GM18858 (cell line): ENCODE data around the gene ZNF385A.

Experiments
- ATAC-seq: cut with Tn5 transposase; IDR thresholded peaks from one replicate; pipeline ENCODE4 v1.9.1; 2021; ENCODE audit not compliant: unreplicated experiment

Gene ZNF385A

DNA sequence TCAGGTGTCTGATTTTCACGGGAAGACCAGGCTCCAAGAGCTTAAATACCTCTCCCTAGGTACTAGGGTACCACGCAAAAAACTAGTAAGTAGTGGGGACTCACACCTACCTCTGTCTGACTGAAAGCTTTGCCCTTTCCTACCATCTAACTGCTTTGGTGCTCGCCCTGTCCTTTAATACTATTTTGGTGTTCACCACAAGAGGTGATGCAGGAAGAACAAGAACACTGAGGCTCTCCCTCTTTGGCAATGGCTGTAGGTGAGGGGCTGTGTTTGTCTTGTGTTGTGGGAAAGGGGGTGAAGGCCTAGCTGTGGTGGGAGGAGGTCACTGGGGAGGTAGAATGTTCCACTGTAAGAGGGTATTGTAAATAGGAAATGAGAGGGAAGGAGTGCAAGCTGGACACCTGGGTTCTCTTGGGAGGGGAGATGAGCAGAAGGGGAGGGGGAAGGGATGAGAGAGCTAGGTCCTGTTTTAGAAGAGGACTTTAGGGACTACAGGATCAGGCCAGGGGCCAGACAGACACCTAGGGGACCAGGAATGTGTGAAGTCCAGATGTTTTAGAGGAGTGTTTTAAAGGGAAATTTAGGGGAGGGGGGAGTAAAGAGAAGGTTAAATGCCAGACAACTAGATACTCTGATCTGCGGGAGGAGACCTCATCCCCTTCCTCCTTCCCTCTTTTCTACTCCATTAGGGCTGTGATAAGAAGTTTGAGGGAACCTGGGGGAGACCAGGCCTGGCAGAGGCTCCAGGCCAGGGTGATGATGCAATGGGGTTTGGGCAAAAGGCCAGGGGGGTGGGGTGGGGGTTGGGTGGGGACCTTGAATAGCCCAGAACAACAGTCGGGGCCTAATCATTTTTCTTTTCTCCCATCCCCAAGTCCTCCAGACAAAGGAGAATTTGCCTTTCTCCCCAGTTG is 32.4 kb upstream of the ZNF385A start:
- ATAC-seq, result no peak

- no peak for ATAC-seq
Observed at GRCh38 chr12:54415221-54415929, 30.8 kb upstream of the ZNF385A start.

GRCh38 chr12:54413284-54414190 is 29.0 kb upstream of the ZNF385A start:
- ATAC-seq, result no peak

DNA sequence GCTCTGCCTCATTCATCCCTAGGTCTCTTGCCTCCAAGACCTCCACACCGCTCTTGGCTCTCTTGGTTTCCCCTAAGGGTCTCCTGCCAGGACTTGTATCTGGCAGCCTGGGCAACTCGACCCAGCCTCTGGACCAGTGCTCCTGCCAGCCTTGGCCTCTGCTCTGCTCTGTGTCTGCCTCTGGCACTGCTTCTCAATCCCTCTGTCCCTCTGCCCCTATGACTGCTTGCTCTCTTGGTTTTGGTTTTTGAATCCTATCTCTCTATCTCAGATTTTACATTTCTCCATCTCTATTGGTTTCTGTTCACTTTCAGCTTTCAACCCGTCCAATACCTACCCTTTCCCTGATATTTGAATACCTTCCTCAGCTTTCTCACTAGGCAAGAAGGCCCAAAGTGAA is 28.3 kb upstream of the ZNF385A start:
- no peak for ATAC-seq

DNA sequence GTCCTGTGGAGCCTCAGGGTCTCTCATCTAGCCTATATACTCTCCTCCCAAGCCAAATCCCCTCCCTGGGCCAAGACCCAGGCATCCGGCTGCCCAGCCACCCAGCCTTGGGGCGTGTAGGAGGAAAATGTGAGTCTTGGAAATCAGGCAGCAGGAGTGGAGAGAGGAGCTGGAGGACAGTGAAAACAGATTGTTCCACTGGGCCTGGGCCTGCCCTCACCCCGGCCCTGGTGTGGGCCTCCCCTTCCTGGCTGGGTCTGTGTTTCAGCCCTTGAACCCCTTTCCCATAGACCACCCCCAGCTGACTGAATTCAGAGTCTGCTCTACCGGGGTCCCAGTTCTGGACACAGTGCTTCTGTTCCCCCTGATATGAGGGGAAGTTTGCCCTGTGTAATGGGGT is 27.8 kb upstream of the ZNF385A start:
- no peak for ATAC-seq

- no peak for ATAC-seq
Observed at GRCh38 chr12:54411391-54412241, 27.1 kb upstream of the ZNF385A start.

DNA sequence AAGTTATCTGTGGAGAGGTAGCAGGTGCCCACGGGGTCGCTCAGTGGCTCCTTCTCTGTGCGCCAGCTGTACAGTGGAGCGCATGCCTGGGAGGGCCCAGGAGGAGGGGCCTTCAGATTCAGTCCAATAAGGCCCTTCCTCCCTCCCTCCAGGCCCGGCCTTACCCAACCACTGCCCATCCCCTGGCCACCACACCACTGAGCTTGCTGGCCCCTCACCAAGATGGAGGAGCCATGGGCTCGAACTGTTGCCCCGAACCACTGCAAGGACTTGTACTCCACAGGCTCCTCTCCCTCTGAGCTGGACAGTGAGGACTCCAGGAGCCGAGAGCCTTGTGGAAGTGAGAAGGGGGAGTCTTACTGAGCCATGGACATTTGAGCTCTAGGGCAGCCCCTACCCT is 24.7 kb upstream of the ZNF385A start:
- no peak for ATAC-seq

GRCh38 chr12:54407183-54407905 is 22.8 kb upstream of the ZNF385A start:
- no peak for ATAC-seq

DNA sequence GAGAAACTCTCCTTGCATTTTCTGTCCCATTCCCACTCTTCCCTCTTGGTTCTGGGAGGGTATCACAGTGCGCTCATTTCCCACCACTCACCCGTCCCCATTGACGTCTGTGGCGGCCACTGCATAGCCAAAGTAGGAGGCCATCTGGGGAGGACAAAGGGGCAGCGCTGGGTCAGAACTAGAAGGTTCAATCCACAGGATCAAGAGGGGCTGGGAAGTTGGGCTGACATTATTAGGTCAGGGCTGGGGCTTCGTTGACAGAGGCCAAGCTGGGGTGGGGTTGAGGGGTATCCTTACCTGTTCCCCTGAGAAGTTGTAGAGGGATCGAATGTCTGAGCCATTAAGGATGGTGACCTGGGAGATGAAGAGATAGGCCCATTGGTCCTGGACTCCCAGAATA is 21.0 kb upstream of the ZNF385A start:
- ATAC-seq, result no peak

- ATAC-seq, result no peak
Observed at GRCh38 chr12:54405106-54405505, 20.6 kb upstream of the ZNF385A start.

- no peak for ATAC-seq
Observed at GRCh38 chr12:54404061-54405004, 19.8 kb upstream of the ZNF385A start.

DNA sequence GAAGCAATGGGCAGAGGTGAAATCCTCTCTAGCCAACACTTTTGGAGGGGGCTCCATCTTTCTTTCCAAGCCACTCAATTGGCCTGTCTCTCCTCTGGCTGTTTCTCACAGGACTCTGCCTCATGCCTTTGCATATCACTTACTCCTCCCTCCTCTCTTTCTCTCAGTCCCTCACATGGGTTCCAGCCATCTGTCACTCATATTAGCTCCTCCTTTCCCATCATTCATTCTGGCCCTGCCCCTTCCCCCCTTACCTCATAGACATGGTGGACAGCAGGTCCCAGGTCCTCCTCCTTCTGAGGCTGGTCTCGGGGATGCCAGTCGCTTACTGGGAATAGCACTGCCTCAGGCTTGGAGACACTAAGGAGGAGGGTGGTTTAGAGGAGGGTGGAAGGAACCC is 16.6 kb upstream of the ZNF385A start:
- no peak for ATAC-seq

GRCh38 chr12:54398995-54399793 is 14.7 kb upstream of the ZNF385A start:
- ATAC-seq, result no peak

GRCh38 chr12:54398218-54398617 is 13.7 kb upstream of the ZNF385A start:
- ATAC-seq, result no peak

GRCh38 chr12:54397157-54397556 is 12.6 kb upstream of the ZNF385A start:
- no peak for ATAC-seq

DNA sequence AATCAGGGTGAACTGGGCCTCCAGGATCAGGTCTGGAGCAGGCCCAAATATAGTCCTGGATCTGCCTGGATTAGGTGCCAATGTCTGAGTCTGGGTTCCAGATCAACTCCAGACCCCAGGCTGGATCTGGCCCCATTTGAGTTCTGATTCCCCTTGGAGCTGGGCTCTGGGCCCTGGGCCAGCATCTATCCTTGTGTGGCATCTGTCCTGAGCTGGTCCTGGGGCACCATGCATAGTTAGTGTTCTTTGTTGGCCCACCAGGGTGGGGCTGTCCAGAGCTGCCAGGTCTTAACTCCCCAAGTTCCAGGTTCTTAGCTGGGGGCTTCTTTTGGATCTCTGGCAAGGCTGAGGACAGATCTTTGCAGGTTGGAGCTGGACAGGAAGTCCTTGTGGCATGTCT is 11.0 kb upstream of the ZNF385A start:
- ATAC-seq, result no peak

DNA sequence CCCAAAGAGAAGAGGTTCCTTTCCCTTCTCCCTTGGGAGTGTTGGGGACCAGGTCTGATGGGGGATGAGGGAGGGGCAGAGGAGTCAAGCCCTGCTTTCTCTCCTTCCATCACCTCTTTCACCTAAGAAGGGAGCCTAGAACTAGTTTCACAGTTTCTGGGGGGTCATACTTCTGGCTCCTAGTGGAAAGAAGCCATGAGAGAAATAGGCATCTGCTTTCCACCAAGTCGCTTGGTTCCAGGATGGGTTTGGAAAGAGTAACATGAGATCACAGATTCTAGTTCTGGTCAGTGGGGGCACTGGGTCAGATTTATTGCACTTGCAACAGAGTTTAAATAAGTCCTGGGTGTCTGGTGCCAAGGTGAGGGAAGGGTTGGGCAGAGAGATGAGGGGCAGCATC is 10.5 kb upstream of the ZNF385A start:
- no peak for ATAC-seq

DNA sequence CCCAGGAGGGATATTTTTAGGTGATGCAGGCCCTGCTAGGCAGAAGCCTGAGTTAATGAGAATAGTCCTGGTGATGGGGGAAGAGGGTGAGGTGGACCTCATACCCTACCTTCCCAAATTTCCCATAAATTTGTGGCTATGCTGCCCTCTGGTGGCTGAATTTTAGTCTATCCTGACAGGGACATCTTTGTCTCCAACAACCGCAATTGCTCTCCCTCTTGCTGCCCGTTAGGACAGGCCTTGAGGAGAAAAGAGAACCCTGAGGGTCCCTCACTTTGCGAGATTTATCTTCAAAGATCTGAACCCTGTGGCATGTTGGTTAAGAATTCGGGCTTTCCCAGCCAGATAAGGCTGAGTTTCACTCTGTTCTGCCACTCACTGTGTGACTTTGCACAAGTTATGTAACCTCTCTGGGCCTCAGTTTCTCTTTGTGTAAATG is 9.8 kb upstream of the ZNF385A start:
- ATAC-seq, result no peak
